HepG2 (cell line): ENCODE results near the gene ALDH1A1. TPM values are rescaled to one million over a fixed set of nuclear protein-coding genes. Genes with fewer than 3 reads are reported as not detected.

Experiments used
- CHCHD3 ChIP-seq: sonication (generic); formaldehyde crosslinking; IDR thresholded peaks from 2 replicates; pipeline ENCODE4 v1.8.0; 2022; ENCODE audit warnings: mild to moderate bottlenecking, missing genetic modification reagents, moderate library complexity
- CREB1 ChIP-seq, 2 experiments: fragments of 450-650 bp in 1 of 2; IDR thresholded peaks; 2 replicates each; pipeline ENCODE4 v1.6.1; 2016 to 2017; ENCODE audit warnings: control low read depth in 1 of 2, mild to moderate bottlenecking in 1 of 2, missing compliant biosample characterization in 1 of 2, missing genetic modification characterization in 1 of 2
- DNMT3B ChIP-seq: conservative IDR thresholded peaks from 2 replicates; pipeline ENCODE4 v1.6.1; 2016; ENCODE audit warnings: missing biosample characterization, control low read depth
- KDM3A ChIP-seq: IDR thresholded peaks from 2 replicates; pipeline ENCODE4 v1.6.1; 2018; ENCODE audit warnings: low read depth, missing compliant biosample characterization
- MED13 ChIP-seq: sonication (generic); formaldehyde crosslinking; IDR thresholded peaks from 2 replicates; pipeline ENCODE4 v1.5.0; 2020; ENCODE audit warnings: missing genetic modification reagents
- NFKBIZ ChIP-seq: IDR thresholded peaks from 2 replicates; pipeline ENCODE4 v1.6.1; 2018; ENCODE audit warnings: missing genetic modification reagents, missing compliant biosample characterization
- SOX5 ChIP-seq: IDR thresholded peaks from 2 replicates; pipeline ENCODE4 v1.6.1; 2016; ENCODE audit warnings: borderline replicate concordance
- STAT5B ChIP-seq: sonication (generic); formaldehyde crosslinking; IDR thresholded peaks from 2 replicates; pipeline ENCODE4 v1.4.0; 2020; ENCODE audit warnings: missing genetic modification reagents
- YEATS4 ChIP-seq: sonication (generic); formaldehyde crosslinking; IDR thresholded peaks from 2 replicates; pipeline ENCODE4 v1.4.0; 2020; ENCODE audit warnings: missing genetic modification reagents, borderline replicate concordance
- ZFP36 ChIP-seq: fragments of 150-350 bp; IDR thresholded peaks from 2 replicates; pipeline ENCODE4 v1.6.1; 2018; ENCODE audit warnings: borderline replicate concordance, low read length, low read depth; ENCODE audit not compliant: partially characterized antibody
- ZKSCAN8 ChIP-seq: IDR thresholded peaks from 2 replicates; pipeline ENCODE4 v1.6.1; 2016; ENCODE audit warnings: borderline replicate concordance, missing genetic modification reagents, missing compliant biosample characterization
- ZNF577 ChIP-seq: sonication (generic); formaldehyde crosslinking; IDR thresholded peaks from 2 replicates; pipeline ENCODE4 v1.4.0; 2020; ENCODE audit warnings: mild to moderate bottlenecking, low read depth, missing genetic modification reagents, borderline replicate concordance
- ZNF724P ChIP-seq: sonication (generic); formaldehyde crosslinking; IDR thresholded peaks from 2 replicates; pipeline ENCODE4 v1.8.0; 2022; ENCODE audit warnings: missing genetic modification reagents, borderline replicate concordance
- ZNF788 ChIP-seq: sonication (generic); formaldehyde crosslinking; IDR thresholded peaks from 2 replicates; pipeline ENCODE4 v1.5.0; 2020; ENCODE audit warnings: mild to moderate bottlenecking, missing genetic modification reagents, borderline replicate concordance
- polyA plus RNA-seq, 8 experiments: library from polyadenylated mRNA; depleted of rRNA in 3 of 8; stranded (reverse) in 7 of 8; unstranded in 1 of 8; fragments of >200 nt; fragmentation: Illumina TruSeq in 4 of 8; extraction: Trizol in 4 of 8; gene quantifications; 2 replicates each; pipeline versions ENCODE4 v1.2.1 to v1.2.3, GENCODE V29; 2011 to 2016; ENCODE audit warnings: low read depth in 4 of 8, missing spikeins in 1 of 8, mixed read lengths in 1 of 8; ENCODE audit not compliant: insufficient read depth in 1 of 8
- total RNA-seq, 5 experiments: library from RNA; depleted of rRNA; stranded (reverse); fragments of >200 nt; fragmentation: Illumina TruSeq; extraction: Trizol; gene quantifications; 2 replicates each; pipeline ENCODE4 v1.2.3, GENCODE V29; 2016; ENCODE audit warnings: low read depth in 1 of 5
- TF ChIP-seq, protein P1 (sequence below): sonication (generic); formaldehyde crosslinking; IDR thresholded peaks from 2 replicates; pipeline ENCODE4 v1.4.0; 2020; ENCODE audit warnings: missing genetic modification reagents, borderline replicate concordance
- TF ChIP-seq, protein P2 (sequence below): IDR thresholded peaks from 2 replicates; pipeline ENCODE4 v1.6.1; 2016; ENCODE audit warnings: control low read depth
- TF ChIP-seq, protein P3 (sequence below): sonication (generic); formaldehyde crosslinking; IDR thresholded peaks from 2 replicates; pipeline ENCODE4 v1.4.0; 2020; ENCODE audit warnings: missing genetic modification reagents, borderline replicate concordance
- TF ChIP-seq, protein P4 (sequence below): sonication (generic); formaldehyde crosslinking; IDR thresholded peaks from 2 replicates; pipeline ENCODE4 v1.4.0; 2020; ENCODE audit warnings: mild to moderate bottlenecking, missing genetic modification reagents
- TF ChIP-seq, protein P5 (sequence below): sonication (generic); formaldehyde crosslinking; IDR thresholded peaks from 2 replicates; pipeline ENCODE4 v1.5.1; 2020; ENCODE audit warnings: mild to moderate bottlenecking, missing genetic modification reagents, moderate library complexity

Gene ALDH1A1
- total and polyA plus RNA-seq, 2 of the 13 experiments (the other 11 are each of a cell fraction or from before 2014, with no cell fraction given) = 88.2 to 439 TPM

DNA sequence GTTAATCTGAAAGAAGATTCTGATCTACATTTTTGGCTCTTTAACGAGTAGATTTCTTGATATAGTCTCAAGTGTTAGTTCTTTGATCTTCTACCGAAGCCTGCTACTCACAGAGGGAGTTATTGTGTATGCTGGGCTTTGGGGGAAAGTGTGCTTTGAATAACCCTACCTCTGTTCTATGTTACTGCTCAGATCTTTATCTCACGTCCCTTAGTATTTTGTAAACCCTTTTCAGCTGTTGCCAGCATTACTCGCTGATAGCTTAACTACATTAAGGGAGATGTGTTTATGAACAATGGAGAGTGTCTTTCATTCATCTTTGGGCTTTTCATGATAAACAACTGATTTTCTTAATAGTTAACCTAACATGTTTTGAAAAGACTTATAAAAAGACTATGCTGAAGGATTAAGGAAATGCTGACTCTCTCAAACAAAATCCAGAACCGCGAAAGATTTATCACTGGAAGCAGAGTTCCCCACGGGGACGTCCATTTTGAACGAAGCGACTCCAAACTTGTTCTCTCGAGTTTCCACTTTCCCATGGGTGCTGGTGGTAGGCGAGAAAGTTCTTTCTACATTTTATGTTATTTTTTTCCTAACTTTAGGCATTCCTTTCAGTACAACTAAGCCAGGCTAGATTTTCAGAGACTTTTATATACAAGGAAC lies 27.9 kb upstream of the ALDH1A1 start (continued):
- TF ChIP-seq, protein P1, sequence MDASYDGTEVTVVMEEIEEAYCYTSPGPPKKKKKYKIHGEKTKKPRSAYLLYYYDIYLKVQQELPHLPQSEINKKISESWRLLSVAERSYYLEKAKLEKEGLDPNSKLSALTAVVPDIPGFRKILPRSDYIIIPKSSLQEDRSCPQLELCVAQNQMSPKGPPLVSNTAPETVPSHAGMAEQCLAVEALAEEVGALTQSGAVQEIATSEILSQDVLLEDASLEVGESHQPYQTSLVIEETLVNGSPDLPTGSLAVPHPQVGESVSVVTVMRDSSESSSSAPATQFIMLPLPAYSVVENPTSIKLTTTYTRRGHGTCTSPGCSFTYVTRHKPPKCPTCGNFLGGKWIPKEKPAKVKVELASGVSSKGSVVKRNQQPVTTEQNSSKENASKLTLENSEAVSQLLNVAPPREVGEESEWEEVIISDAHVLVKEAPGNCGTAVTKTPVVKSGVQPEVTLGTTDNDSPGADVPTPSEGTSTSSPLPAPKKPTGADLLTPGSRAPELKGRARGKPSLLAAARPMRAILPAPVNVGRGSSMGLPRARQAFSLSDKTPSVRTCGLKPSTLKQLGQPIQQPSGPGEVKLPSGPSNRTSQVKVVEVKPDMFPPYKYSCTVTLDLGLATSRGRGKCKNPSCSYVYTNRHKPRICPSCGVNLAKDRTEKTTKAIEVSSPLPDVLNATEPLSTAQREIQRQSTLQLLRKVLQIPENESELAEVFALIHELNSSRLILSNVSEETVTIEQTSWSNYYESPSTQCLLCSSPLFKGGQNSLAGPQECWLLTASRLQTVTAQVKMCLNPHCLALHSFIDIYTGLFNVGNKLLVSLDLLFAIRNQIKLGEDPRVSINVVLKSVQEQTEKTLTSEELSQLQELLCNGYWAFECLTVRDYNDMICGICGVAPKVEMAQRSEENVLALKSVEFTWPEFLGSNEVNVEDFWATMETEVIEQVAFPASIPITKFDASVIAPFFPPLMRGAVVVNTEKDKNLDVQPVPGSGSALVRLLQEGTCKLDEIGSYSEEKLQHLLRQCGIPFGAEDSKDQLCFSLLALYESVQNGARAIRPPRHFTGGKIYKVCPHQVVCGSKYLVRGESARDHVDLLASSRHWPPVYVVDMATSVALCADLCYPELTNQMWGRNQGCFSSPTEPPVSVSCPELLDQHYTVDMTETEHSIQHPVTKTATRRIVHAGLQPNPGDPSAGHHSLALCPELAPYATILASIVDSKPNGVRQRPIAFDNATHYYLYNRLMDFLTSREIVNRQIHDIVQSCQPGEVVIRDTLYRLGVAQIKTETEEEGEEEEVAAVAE (CRISPR knock-in tag) = no peak
- TF ChIP-seq SOX5 (CRISPR knock-in tag) = peak; percentile 63
- TF ChIP-seq, protein P2, sequence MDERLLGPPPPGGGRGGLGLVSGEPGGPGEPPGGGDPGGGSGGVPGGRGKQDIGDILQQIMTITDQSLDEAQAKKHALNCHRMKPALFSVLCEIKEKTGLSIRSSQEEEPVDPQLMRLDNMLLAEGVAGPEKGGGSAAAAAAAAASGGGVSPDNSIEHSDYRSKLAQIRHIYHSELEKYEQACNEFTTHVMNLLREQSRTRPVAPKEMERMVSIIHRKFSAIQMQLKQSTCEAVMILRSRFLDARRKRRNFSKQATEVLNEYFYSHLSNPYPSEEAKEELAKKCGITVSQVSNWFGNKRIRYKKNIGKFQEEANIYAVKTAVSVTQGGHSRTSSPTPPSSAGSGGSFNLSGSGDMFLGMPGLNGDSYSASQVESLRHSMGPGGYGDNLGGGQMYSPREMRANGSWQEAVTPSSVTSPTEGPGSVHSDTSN = no peak
- no peak for TF ChIP-seq ZNF724P
- TF ChIP-seq ZNF788 (CRISPR knock-in tag) = no peak
- no peak for TF ChIP-seq CREB1 (IDR thresholded peaks at IDR 0.05)
- TF ChIP-seq CREB1 (CRISPR knock-in tag; IDR thresholded peaks at IDR 0.05) = peak; percentile 51; the same call in 1 of the 2 replicates
- TF ChIP-seq, protein P3, sequence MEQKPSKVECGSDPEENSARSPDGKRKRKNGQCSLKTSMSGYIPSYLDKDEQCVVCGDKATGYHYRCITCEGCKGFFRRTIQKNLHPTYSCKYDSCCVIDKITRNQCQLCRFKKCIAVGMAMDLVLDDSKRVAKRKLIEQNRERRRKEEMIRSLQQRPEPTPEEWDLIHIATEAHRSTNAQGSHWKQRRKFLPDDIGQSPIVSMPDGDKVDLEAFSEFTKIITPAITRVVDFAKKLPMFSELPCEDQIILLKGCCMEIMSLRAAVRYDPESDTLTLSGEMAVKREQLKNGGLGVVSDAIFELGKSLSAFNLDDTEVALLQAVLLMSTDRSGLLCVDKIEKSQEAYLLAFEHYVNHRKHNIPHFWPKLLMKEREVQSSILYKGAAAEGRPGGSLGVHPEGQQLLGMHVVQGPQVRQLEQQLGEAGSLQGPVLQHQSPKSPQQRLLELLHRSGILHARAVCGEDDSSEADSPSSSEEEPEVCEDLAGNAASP = no peak
- no peak for TF ChIP-seq MED13 (CRISPR knock-in tag)
- TF ChIP-seq ZFP36 = no peak
- TF ChIP-seq DNMT3B = no peak
- no peak for TF ChIP-seq ZNF577 (CRISPR knock-in tag)
- TF ChIP-seq YEATS4 (CRISPR knock-in tag) = no peak
- no peak for TF ChIP-seq CHCHD3
- TF ChIP-seq, protein P4, sequence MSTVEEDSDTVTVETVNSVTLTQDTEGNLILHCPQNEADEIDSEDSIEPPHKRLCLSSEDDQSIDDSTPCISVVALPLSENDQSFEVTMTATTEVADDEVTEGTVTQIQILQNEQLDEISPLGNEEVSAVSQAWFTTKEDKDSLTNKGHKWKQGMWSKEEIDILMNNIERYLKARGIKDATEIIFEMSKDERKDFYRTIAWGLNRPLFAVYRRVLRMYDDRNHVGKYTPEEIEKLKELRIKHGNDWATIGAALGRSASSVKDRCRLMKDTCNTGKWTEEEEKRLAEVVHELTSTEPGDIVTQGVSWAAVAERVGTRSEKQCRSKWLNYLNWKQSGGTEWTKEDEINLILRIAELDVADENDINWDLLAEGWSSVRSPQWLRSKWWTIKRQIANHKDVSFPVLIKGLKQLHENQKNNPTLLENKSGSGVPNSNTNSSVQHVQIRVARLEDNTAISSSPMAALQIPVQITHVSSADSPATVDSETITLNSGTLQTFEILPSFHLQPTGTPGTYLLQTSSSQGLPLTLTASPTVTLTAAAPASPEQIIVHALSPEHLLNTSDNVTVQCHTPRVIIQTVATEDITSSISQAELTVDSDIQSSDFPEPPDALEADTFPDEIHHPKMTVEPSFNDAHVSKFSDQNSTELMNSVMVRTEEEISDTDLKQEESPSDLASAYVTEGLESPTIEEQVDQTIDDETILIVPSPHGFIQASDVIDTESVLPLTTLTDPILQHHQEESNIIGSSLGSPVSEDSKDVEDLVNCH = no peak
- TF ChIP-seq NFKBIZ (CRISPR knock-in tag) = no peak
- no peak for TF ChIP-seq STAT5B (CRISPR knock-in tag)
- TF ChIP-seq, protein P5, sequence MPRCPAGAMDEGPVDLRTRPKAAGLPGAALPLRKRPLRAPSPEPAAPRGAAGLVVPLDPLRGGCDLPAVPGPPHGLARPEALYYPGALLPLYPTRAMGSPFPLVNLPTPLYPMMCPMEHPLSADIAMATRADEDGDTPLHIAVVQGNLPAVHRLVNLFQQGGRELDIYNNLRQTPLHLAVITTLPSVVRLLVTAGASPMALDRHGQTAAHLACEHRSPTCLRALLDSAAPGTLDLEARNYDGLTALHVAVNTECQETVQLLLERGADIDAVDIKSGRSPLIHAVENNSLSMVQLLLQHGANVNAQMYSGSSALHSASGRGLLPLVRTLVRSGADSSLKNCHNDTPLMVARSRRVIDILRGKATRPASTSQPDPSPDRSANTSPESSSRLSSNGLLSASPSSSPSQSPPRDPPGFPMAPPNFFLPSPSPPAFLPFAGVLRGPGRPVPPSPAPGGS = no peak
- no peak for TF ChIP-seq ZKSCAN8
- no peak for TF ChIP-seq KDM3A
